ENCODE measurements around the gene CELA3B. TPM values are rescaled to one million over a fixed set of nuclear protein-coding genes. Genes with fewer than 3 reads are reported as not detected.
"Not testable (repeated sequence)": the region's sequence is repeated elsewhere in the genome, so short reads cannot be mapped to it uniquely, and the experiment has no call there.

The CELA3B gene
- total RNA-seq, 1 experiment from 2014 or later = 0.81 TPM

DNA sequence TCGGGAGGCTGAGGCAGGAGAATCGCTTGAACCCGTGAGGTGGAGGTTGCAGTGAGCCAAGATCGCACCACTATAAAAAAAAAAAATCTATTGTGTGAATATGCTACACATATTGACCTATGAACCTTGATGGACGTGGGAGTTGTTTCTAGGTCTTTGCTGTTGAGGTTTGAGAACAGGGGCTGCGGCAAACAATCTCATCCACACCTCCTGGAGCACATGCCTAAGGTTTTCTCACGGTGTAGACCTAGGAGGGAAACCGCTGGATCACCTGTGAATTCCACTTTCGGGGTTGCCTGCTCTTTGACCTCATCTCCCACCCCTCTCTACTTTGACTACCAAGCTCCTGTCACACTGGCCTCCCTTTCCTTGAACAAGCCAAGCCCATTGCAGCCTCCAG is 1.5 kb upstream of the CELA3B start:
- not testable (repeated sequence) for DNase-seq (ENCODE audit: low spot score)

DNA sequence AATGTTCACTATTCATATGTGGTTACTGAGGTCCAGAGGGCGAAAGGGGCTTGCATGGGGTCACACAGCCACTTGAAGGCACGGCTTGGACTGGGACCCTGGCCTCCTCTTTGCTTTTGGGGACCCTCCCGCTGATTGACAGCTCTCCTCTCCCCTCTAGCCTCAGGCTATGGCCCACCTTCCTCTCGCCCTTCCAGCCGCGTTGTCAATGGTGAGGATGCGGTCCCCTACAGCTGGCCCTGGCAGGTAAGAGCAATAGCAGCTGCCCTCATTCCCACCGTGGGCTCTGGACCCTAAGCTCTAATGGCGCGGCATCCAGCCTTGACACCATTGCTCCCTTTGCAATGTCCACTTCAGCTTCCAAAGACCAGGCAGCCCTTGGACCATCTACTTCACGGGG is 1.4 kb downstream of the CELA3B start:
- not testable (repeated sequence) for DNase-seq (ENCODE audit: low spot score)

DNA sequence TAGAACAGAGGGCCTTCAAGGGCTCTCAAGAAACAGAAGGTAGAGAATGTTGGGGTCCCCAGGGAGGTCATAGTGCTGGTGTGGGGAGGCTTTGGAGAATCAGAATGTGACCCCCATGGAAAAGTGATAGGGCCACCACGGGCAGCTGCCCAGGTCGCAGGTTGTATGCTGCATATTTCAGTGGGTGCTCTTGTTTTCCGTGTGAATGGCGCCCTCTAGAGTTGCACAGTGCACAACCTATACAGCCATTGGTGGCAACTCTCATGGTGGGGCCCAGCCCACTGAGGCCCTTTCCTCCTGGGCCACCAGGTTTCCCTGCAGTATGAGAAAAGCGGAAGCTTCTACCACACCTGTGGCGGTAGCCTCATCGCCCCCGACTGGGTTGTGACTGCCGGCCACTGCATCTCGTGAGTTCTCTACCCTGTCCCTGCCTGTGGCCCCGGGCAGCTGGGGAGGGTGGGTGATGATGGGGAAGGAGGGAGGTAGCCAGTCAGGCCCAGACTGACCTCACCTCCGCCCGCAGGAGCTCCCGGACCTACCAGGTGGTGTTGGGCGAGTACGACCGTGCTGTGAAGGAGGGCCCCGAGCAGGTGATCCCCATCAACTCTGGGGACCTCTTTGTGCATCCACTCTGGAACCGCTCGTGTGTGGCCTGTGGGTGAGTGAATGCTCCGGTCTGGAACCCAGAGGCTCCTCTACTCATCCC is 3.8 kb downstream of the CELA3B start:
- not testable (repeated sequence) for DNase-seq (ENCODE audit: low spot score)

DNA sequence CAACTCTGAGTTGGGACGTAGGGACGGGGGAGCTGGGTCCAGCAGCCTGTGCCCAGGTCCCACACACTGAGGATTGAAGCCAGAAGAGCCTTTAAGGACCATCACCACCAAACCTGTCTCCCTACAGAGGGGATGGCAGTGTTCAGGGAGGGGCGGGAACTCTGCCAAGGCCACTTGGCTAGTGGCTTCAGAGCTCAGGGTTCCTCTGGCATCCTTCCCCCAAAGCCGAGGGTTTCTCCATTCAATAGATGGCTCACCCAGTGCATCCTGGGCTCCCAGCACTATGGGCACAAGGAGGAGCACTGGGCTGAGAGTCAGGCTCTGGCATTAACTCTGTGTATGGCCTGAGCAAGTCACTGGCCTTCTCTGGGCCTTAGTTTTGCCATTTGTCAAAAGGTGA is 4.4 kb downstream of the CELA3B start:
- not testable (repeated sequence) for DNase-seq (ENCODE audit: low spot score)

DNA sequence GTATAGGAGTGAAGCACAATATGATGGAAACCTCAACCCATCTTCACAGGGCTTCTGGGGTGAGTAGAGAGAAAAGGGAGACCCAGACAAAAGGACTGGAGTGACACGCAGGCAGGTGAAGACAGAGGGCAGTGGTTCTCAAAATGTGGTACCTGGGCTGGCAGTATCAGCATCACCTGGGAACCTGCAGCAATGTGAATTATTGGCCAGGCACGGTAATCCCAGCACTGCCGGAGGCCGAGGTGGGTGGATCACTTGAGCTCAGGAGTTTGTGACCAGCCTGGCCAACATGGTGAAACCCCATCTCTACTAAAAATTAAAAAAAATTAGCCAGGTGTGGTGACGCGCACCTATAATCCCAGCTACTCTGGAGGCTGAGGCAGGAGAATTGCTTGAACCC is 5.3 kb downstream of the CELA3B start:
- peak; percentile 33 for DNase-seq (ENCODE audit: low spot score)

DNA sequence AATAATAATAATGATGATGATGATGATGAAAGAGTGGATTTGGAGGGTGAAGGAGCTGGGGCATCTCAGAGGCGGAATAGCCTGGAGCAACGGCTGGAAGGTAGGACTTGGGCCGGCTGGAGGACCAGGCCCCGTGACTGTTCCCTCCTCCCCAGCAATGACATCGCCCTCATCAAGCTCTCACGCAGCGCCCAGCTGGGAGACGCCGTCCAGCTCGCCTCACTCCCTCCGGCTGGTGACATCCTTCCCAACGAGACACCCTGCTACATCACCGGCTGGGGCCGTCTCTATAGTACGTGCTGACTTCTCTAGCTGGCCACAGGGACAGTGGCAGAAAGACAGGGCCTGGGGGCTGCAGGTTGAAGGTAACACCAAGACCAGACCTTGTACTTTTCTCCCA is 6.7 kb downstream of the CELA3B start:
- not testable (repeated sequence) for DNase-seq (ENCODE audit: low spot score)

DNA sequence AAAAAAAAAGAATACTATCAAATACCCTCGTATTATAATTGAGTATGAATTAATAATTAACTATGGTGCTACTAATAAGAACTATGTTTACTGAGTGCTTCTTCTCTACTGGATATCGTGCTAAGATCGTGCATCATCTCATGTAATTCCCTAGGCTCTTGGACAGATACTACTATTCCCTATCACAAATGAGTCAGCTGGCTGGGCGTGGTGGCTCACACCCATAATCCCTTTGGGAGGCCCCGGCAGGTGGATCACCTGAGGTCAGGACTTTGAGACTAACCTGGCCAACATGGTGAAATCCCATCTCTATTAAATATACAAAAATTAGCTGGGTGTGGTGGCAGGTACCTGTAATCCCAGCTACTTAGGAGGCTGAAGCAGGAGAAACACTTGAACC is 9.1 kb downstream of the CELA3B start:
- DNase-seq (ENCODE audit: low spot score) = not testable (repeated sequence)

DNA sequence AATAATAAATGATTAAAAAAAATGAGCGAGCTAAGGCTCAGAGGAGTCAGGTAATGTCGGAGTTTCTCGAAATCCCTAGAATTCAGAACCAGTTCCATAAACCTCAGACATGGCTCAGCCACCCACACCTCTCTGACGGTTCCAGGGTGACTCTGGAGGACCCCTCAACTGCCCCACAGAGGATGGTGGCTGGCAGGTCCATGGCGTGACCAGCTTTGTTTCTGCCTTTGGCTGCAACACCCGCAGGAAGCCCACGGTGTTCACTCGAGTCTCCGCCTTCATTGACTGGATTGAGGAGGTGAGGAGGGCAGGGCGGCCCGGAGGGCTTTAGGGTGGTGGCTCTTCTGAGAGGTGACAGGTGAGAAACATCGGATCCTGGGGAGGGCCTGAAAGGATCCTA is 9.6 kb downstream of the CELA3B start:
- not testable (repeated sequence) for DNase-seq (ENCODE audit: low spot score)

DNA sequence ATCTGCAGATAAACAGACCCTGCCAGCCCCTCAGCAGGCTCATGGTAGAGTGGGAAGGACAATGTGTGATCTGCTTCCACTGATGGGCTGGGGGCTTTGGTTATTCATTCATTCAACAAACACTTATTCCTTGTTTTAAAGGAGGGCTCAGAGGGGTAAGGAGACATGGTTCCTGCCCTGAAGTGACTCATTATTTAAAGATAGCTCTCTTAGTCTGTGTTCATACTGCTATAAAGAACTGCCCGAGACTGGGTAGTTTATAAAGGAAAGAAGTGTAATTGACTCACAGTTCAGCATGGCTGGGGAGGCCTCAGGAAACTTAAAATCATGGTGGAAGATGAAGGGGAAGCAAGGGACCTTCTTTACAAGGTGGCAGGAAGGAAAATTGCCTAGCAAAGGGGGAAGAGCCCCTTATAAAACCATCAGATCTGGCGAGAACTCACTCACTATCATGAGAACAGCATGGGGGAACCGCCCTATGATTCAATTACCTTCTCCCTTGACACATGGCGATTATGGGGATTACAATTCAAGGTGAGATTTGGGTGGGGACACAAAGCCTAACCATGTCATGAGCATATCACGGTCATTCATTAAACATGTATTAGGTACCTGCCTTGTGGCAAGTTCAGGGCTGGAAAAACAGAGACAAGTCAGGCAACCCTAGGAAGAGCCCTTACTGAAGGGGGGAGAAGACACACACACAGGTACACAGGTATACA is 13.0 kb downstream of the CELA3B start:
- not testable (repeated sequence) for DNase-seq (ENCODE audit: low spot score)

DNA sequence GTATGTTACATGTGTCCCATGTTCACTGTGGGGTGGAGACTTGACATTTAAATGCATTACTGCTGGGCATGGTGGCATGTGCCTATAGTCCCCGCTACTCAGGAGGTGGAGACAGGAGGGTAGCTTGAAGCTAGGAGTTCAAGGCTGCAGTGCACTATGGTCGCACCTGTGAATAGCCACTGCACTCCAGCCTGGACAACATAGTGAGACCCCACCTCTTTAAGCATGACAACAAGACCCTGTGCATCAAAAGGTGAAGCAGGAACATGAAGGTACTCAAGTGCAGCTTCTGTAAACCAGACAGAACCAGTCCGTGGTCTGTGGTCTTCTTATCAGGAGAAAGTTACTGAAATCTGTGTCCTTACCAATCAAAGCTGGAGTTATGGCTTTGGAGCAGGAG is 15.4 kb downstream of the CELA3B start:
- DNase-seq (ENCODE audit: low spot score) = not testable (repeated sequence)

DNA sequence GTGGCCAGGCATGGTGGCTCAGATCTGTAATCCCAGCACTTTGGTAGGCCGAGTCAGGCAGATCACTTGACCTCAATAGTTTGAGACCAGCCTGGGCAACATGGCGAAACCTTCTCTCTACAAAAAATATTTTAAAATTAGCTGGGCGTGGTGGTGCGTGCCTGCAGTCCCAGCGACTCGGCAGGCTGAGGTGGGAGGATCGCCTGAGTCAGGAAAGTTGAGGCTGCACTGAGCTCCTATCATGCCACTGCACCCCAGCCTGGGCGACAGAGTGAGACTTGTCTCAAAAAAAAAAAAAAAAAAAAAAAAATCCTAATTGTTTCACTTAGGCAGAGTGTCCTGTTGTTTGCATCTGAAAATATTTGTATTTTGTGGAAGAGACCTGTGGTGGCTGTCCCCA is 17.9 kb downstream of the CELA3B start:
- not testable (repeated sequence) for DNase-seq (ENCODE audit: low spot score)

DNA sequence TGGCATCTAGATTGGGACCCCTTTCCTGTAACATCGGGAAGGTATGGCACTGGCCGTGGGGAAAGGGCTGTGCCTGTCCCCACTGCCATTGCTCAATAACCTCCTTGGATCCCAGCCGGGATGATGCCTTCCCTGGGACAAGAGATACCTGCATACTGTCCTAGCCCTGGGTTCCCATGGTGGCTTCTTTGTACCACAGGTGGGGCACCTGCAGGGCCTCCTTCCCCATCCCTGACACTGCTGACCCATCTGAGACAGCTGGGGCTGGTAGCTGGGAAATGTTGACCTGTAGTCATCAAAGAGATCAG is 19.8 kb downstream of the CELA3B start:
- not testable (repeated sequence) for DNase-seq (ENCODE audit: low spot score)

DNA sequence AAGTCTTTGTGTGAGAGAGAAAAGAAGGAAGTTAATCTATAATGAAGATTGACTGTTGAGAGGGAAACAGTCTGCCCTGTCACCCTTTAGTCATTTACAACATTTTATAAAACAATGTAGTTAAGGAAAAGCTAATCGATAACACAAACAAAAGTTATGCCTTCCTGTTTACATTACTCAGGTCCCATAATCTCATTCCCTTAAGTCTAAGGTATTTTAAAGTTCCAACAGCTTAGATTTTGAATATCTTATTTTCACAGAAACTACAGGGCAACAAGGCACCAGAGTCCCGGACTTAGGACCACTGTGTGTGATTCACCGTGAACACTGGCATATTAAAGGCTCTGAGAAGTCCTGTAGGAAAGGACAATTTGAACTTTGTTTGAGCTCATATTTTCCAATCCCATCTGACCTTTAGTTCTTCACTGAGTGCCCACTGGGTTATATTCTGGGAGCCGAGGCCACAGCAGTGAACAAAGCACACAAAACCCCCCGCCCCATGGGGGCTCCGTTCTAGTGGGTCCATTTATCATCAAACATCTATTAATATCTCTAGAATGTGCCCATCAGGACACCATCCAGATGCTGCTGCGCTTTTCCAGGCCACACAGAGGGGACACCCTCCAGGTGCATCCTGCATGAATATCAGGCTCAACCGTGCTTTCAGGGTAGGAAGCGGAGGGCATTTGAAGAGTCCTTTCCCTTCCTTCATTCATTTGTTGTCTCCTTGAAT is 21.2 kb downstream of the CELA3B start:
- peak; percentile 73 for DNase-seq (ENCODE audit: low spot score)

DNA sequence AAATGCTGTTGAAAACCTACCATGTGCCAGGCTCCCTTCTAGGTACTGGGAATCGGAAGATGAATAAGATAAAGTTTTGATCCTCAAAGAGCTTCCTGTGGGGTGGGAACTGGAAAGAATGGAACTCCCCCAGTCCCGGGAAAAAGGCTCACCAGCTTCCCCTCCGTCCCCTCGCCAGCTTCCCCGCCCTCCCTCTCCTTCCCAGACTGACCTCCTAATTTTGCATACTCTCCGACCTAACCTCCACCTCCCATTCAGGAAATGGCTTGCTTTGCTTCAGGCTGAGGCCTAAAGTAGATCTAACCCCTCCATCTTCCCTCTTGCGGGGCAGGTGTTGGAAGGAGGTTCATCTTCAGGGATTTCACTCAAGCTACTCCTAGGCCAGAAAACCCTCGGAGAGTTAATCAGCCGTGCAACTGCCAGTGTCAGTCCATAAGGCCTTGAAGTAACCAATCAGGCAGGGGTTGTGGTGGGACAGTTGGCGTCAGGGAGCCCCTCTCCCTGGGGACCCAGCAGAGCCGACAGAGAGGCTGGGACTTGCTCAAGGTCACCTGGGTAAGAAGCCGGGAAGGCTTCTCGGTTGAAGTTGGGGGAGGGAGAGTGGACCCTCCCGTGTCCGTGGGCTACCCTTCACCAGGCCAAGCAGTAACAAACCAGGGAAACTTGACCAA is 21.9 kb downstream of the CELA3B start:
- not testable (repeated sequence) for DNase-seq (ENCODE audit: low spot score)

DNA sequence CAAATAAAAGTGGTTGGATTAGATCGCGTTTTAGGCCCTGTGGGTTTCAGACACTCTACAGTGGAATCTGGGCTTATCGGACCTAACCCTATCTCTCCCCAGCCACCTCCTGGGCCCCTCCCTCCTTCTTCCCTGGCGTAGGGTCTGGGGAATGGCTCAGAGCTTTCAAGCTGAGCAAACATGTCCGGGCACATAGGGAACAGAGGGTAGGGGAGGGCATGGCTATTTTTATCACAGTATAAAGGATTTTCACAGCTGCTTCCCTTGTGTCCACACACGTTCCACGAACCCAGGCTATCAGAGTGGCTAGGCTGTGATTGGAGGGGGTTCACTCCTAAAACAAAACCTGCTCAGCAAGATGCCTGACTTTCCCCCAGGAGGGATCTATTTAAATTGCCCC is 22.8 kb downstream of the CELA3B start:
- not testable (repeated sequence) for DNase-seq (ENCODE audit: low spot score)

DNA sequence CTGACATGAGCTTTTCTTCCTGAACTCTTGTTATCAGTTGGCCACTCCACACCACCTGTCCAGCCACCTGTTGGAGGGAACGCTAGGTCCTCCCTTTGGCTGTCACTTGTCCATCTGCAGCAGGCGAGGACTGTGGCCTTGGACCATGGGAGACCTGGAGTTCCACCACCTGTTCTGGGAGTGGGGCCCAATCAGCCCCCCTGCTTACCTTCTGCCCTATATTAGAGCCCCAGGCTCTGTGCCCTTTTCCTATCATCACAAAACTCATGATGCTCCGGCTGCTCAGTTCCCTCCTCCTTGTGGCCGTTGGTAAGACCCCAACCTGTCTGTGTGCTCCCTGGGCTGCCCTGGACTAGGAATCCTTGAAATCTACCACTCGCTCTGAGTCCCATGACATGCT is 24.6 kb downstream of the CELA3B start, which contains the start of gene CELA3A:
Gene CELA3A (plus strand): TSS at position 249 of the 400 bp plus-strand sequence. CDS start 18 bp downstream, at position 267.
- DNase-seq (ENCODE audit: low spot score) = no peak

DNA sequence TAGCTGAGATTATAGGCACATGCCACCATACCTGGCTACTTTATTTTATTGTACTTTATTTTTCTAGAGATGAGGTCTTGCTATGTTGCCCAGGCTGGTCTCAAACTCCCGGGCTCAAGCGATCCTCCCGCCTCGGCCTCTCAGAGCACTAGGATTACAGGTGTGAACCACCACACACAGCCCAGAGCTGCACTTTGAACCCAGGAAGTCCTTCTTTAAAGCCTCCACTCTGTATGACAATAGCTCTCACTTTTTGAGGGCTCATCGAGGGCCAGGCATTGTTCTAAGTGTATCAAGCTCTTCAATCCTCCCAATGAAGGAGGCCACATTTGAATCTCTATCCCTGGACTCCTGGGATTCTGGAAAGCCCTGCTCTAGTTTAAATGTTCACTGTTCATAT is 25.6 kb downstream of the CELA3B start:
- not testable (repeated sequence) for DNase-seq (ENCODE audit: low spot score)

DNA sequence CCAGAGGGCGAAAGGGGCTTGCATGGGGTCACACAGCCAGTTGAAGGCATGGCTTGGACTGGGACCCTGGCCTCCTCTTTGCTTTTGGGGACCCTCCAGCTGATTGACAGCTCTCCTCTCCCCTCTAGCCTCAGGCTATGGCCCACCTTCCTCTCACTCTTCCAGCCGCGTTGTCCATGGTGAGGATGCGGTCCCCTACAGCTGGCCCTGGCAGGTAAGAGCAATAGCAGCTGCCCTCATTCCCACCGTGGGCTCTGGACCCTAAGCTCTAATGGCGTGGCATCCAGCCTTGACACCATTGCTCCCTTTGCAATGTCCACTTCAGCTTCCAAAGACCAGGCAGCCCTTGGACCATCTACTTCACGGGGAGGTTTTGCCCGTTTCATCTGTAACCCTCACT is 26.1 kb downstream of the CELA3B start:
- DNase-seq (ENCODE audit: low spot score) = not testable (repeated sequence)

DNA sequence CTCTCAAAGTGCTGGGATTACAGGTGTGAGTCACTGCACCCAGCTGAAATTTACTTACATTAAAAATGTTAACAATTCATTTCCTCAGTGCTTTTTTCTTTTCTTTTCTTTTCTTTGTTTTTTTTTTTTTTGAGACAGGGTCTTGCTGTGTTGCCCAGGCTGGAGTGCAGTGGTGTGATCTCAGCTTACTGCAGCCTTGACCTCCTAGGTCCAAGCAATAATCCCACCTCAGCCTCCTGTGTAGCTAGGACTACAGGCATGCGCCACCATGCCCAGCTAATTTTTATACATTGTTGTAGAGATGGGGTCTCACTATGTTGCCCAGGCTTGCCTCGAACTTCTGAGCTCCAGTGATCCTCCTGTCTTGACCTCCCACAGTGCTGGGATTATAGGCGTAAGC is 27.1 kb downstream of the CELA3B start:
- DNase-seq (ENCODE audit: low spot score) = not testable (repeated sequence)

DNA sequence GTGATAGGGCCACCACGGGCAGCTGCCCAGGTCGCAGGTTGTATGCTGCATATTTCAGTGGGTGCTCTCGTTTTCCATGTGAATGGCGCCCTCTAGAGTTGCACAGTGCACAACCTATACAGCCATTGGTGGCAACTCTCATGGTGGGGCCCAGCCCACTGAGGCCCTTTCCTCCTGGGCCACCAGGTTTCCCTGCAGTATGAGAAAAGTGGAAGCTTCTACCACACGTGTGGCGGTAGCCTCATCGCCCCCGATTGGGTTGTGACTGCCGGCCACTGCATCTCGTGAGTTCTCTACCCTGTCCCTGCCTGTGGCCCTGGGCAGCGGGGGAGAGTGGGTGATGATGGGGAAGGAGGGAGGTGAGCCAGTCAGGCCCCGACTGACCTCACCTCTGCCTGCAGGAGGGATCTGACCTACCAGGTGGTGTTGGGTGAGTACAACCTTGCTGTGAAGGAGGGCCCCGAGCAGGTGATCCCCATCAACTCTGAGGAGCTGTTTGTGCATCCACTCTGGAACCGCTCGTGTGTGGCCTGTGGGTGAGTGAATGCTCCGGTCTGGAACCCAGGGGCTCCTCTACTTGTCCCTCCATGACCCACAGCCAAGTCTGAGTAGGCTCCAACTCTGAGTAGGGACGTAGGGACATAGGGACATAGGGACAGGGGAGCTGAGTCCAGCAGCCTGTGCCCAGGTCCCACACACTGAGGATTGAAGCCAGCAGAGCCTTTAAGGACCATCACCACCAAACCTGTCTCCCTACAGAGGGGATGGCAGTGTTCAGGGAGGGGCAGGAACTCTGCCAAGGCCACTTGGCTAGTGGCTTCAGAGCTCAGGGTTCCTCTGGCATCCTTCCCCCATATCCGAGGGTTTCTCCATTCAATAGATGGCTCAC is 28.7 kb downstream of the CELA3B start:
- DNase-seq (ENCODE audit: low spot score) = peak; percentile 51

DNA sequence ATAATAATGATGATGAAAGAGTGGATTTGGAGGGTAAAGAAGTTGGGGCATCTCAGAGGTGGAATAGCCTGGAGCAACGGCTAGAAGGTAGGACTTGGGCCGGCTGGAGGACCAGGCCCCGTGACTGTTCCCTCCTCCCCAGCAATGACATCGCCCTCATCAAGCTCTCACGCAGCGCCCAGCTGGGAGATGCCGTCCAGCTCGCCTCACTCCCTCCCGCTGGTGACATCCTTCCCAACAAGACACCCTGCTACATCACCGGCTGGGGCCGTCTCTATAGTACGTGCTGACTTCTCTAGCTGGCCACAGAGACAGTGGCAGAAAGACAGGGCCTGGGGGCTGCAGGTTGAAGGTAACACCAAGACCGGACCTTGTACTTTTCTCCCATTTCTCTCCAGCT is 29.9 kb downstream of the CELA3B start:
- not testable (repeated sequence) for DNase-seq (ENCODE audit: low spot score)

Measured in HT-29 (cell line).